CD4-positive, alpha-beta T cell treated with Interleukin-12 subunit alpha and Interleukin-12 subunit beta, for 1 hour (primary cell): ENCODE data around the gene AIF1L.
"Not testable (repeated sequence)": the region's sequence is repeated elsewhere in the genome, so short reads cannot be mapped to it uniquely, and the experiment has no call there.

Source experiments
- DNase-seq: peaks from one replicate; pipeline ENCODE4 v3.0.0-alpha.2; 2020

AIF1L gene

DNA sequence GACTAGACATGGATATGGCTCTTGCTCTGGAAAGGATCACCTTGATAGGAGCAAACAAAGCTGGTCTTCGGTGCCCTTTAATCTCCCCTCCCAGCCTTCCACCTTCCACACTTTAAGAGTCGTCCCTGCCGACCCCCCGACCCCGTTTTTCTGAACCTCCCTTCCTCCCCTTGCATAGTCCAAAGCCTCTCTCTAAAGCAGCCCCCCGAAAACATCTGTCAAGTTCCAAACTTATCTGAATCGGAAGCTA lies 28.6 kb downstream of the AIF1L start:
- no peak for DNase-seq

DNA sequence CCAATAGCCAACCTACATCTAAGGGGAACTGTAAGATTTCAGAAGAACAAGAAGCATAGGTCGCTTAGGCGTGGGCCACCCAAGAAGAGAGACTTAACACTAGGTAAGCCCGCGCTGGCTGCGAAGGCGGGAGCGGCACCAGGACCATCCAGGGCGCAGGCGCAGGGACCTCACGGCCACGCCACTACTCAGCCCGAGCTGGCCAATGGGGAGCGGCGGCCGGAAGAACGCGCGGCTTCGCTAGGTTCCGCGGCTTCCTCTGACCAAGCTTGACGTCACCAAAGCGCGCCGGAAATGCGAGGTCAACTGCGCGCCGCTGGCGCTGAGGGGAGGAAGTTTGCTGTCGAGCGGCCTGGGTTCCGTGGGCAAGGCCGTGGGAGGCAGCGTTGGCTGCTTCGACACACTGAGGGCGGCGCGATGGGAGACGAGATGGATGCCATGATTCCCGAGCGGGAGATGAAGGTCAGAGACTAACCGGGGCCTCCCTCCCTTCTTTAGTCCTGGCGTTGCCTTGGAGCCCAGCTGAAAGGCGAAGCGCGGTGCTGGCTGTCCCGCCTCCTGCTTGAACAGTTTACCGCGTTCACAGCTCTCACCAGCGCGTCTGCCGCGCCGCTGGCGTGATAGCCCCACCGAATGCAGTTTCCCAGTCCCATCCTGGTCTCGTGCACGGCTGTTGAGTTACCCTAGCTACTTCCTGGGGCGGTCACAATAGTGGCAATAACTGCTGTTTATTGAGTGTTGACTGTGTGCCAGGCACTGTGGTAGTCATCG lies 29.1 kb downstream of the AIF1L start, which contains the start of gene NUP214:
TSS of gene NUP214 (plus strand) at position 299 of the 771 bp plus-strand sequence. CDS start at position 418, 119 bp downstream.
- peak; percentile 99 for DNase-seq

DNA sequence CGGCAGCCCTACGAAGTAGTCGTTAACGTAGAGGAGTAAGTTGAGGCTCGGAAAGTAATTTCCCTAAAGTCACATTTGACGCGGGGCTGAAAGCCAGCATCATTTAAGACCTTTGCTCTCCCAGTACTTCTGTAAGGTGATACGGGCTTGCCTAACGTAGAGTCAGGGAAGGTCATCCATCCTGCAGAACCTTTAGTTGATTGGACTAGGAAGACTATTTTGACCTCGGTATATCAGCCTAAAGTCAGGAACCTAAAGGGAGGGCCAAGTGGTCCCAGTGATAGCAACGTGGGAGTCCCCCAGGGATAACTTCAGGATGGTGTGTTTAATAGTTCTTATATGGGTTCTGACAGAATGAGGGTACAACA lies 29.7 kb downstream of the AIF1L start:
- DNase-seq, result no peak

DNA sequence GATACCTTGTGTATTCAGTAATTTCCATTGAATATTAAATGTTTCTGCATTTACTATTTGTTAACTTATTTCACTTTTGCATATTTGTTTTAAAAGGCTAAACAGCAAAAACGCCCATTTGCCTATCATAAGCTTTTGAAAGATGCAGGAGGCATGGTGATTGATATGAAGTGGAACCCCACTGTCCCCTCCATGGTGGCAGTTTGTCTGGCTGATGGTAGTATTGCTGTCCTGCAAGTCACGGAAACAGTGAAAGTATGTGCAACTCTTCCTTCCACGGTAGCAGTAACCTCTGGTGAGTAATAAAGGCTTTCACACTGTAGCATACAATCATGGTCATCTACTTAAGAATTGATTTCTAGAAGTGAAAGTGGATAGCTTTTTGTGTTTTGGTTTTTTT lies 32.9 kb downstream of the AIF1L start:
- no peak for DNase-seq

DNA sequence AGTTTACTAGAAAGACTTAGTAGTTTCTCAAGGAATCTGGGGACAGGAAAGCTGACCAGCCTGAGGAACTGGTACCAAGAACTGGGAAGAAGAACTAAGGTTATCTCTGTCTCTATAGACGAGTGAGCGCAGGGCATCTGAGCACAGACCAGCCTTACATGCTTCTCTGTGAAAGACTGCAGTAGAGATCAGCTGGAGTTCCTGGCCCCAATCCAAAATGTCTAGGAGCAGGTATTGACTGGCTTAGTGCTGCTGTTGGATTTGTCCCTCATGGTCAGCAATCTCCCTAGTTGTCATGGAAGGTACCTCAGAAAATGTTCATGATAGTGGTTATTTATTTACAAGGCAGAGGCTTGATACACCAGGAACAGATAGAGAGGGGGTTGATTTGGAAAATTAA lies 42.3 kb downstream of the AIF1L start:
- no peak for DNase-seq

DNA sequence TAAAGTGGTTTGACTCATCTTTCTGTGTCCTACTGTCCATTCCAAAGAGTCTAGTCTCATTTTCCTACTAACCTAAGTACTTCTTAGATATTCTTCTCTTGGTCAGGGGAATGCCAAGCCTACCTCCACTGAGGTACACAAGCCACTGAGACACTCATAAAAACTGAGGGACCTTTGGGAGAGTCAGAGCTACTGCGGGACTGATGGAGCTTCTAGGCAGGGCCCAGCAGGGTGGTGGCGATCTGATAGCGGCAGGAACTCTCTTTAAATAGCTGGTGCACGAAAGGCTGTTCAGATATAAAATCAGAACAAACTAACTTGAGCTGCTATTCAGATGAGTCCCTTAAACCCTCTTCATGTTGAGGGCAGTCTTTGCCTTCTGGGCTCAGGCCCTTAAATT lies 43.8 kb downstream of the AIF1L start:
- no peak for DNase-seq

DNA sequence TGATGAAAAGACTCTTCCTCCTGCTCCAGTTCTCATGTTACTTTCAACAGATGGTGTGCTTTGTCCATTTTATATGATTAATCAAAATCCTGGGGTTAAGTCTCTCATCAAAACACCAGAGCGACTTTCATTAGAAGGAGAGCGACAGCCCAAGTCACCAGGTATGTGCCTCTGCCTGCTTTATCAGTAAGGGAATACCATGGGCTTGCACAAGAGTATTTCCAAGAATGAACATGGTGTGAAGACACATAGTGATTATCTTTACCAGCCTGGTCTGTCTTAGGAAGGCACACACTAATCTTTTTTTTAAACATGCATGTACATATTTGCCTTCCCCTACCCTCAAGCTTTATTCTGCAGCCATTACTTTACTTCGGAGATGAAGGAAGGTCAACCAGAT lies 44.2 kb downstream of the AIF1L start:
- DNase-seq, result no peak

DNA sequence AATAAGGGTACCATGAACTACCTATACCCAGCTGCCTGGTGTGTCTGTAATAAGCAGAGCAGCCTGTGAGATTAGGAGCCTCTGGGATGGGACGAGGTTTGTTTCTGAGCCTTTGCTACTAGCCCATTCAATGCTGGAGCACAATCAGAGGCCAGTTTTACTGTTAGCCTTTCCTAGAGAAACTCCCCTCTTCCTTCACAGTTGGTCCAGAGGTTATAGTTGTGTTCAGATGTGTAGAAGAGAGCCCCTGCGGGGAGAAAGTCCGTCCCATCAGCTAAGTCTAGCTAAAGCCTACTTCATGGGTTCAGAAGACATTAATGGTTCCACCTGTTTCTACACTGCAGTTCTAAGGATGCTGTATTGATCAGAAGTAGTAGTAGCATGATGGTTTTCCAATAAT lies 45.8 kb downstream of the AIF1L start:
- DNase-seq, result no peak

DNA sequence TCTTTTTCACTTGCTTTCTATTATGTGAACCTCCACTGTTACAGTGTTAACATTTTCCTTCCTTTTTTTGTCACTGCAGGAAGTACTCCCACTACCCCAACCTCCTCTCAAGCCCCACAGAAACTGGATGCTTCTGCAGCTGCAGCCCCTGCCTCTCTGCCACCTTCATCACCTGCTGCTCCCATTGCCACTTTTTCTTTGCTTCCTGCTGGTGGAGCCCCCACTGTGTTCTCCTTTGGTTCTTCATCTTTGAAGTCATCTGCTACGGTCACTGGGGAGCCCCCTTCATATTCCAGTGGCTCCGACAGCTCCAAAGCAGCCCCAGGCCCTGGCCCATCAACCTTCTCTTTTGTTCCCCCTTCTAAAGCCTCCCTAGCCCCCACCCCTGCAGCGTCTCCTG lies 47.9 kb downstream of the AIF1L start:
- no peak for DNase-seq

DNA sequence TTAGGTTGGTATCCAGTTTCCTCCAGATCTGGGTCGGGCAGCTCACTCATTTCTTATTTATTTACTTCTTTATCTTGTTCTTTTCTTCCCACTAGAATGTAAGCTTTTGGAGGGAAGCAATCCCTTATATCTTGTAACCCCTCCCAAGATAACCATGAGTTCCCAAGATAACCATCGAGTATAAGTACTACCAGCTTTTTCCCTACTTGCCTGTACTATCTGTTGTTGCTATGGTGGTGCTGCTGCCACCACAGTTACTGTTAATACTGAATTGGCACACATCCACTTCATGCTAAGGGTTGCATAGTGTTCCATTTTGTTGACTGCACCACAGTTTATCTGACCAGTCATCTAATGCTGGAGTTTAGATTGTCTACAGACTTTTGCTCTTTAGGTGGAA lies 48.9 kb downstream of the AIF1L start:
- DNase-seq, result no peak

DNA sequence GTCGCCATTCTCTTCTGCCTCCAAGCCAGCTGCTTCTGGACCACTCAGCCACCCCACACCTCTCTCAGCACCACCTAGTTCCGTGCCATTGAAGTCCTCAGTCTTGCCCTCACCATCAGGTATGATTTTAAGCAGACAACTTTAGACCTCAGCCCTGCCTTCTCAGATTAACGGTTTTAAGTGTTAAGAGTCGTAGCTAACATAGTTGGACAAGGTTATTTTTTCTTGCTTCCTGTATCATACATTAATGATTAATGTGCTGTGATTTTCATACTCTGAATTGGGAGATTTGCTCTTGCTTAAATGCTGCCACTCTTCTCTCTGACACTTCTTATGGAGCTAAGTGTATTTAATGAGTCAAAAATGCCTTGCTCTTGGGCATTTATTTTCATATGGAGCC lies 49.9 kb downstream of the AIF1L start:
- DNase-seq, result no peak

DNA sequence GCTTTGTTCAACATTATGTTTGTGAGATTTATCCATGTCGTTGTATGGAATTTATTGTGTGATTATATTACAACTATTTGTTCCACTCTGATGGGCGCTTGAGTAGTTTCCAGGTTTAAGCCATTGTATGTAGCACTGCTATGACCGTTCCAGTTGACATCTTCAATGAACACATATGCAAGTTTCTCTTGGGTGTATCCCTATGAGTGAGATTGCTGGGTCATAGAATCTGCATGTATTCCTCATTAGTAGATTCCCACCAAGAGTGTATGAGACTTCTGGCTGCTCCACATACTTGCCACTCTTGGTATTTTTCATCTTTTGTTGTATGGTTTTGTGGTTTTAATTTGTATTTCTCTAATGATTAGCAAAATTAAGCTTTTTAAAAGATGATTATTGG lies 51.9 kb downstream of the AIF1L start:
- no peak for DNase-seq

DNA sequence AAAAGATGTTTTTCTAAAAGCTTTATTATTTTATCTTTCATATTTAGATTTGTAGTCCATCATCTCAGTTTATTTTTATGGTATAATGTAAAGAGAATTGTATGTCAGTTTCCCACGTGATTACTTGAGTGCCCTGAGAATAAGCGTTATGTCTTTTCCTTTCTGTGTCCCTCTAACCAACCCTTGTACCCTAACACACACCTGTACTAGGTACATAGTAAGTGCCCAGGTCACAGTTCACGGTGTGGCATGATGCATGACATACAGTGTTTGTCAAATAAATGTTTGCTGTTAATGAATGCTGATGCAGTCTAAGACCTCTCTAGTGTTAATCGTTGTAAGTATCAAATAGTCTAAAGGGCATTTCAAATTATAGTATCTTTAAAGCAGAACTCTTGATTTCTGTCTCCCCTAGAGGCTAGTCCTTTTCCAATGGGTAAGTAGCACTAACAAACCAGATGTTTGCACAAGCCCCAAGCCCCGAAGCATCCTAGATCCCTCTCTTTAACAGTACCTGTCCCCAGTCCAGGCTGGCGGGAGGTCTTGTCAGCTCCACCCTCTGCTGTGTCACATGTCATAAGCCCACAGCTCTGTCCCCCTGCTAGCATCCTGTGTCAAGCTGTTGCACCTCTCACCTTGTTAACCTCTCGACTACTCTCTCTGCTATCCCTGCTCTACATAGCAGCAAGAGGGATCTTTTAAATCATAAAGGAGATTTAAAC lies 52.8 kb downstream of the AIF1L start:
- no peak for DNase-seq

DNA sequence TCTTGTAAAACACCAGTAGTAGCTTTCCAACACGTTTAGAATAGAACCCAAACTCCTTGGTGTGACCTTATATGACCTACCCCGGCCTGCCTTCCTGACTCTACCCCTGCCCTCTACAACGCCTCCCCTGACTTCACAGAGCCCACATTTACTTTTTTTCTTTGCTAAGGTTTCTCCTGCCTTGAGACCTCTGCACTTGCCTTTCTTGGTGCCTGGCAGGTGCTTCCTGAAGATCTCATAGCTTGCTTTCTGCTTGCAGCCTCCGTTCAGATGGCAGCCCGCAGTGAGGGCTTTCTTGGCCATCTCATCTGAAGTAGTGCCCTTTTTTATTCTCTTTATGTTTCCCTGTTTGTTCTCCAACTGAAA lies 53.3 kb downstream of the AIF1L start:
- no peak for DNase-seq

DNA sequence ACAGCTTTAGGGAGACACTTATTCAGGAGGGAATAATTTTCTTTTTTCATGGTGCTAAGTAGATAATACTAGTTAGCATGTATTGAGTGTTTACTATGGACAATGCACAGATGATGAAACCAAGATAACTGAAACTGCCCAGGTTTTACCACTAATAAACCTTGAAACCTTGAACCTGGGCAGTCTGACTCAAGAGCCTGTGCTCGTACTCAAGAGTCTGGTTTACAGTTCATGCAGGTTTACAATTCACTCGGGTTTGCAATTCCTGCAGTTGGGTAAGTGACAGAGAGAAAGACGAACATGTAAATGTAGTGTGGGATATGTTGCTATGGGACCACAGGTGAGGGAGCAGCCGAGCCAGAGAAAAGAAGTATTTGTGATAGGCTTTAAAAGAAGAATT lies 57.3 kb downstream of the AIF1L start:
- DNase-seq, result no peak

DNA sequence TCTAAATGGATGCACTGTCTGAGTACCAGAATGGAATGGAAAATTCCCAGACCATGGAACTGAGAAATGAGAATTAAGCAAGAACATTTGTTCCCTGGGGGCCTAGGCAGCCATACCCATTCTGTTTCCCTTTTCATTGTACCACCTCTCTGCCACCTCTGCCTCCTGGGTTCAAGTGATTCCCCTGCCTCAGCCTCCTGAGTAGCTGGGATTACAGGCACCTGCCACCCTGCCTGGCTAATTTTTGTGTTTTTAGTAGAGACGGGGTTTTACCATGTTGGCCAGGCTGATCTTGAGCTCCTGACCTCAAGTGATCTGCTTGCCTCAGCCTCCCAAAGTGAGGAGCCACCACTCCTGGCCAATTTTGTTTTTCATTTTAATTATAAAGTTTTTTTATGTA lies 62.3 kb downstream of the AIF1L start:
- DNase-seq, result not testable (repeated sequence)

DNA sequence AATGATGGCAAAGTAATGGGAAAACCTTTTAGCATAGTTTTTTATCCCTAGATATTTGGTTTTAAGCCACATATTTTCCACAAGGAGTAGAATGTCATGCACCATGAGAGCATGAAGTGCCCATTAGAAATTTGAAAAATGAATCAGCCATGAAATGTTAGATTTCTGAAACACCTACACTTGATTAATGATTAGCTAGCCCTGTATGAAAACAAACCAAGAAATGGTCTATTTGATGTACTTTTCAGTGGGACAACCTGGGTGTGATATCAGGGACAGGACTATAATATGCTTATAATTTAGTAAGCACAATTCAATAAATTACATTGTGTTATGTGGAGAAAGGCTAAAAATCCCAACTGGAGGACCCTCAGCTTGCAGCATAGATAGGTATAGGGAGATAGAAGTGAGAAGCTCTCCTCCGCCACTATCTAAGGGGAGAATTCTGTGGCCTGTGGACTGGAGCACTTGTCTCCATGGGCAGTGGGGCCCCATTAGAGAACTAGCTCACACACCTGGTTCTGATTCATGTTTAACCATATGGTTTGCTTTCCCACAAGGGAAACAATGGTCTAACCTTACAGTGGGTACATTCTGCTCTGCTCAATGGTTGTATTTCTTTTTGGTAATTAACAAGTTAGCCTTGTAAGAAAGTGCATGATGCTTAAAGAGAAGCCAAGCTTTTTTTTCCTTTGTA lies 64.2 kb downstream of the AIF1L start:
- no peak for DNase-seq

DNA sequence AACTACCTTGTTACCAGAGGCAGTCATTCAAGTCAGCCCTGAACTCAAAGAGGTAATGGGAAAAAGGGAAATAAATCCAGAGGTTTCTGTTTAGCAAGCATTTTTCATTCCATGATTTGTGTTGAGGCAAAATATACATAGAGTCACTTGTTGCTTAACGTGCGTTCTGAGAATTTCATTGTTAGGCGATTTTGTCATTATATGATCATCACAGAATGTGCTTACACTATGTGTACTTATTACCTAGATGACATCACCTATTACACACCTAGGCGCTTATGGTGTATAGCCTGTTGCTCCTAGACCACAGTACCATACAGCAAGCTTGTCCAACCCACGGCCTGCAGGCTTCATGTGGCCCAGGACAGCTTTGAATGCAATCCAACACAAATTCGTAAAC lies 65.3 kb downstream of the AIF1L start:
- no peak for DNase-seq

DNA sequence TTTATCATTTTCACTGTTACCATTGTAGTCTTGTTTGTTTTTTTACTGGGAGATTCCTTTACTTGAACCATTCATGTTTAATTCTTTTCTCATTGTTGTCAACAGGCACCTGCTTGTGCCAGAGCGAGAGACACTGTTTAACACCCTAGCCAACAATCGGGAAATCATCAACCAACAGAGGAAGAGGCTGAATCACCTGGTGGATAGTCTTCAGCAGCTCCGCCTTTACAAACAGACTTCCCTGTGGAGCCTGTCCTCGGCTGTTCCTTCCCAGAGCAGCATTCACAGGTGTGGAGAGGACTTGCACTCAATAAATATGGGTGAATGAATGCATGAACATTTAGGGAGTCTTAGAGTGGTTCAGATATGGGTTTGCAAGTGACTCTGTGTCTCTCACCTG lies 66.6 kb downstream of the AIF1L start:
- no peak for DNase-seq

DNA sequence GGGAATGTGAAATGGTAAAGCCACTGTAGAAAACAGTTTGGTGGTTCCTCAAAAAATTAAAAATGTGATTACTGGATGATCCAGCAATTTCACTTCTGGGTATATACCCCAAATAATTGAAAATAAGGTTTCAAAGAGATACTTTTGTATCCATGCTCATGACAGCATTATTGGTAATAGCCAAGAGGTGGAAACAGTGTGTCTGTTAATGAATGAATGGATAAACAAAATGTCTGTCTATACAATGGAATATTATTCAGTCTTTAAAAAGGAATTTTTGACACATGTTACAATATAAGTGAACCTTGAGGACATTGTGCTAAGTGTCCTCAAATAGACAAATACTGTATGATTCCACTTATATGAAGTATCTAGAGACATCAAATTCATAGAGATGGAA lies 69.2 kb downstream of the AIF1L start:
- no peak for DNase-seq

DNA sequence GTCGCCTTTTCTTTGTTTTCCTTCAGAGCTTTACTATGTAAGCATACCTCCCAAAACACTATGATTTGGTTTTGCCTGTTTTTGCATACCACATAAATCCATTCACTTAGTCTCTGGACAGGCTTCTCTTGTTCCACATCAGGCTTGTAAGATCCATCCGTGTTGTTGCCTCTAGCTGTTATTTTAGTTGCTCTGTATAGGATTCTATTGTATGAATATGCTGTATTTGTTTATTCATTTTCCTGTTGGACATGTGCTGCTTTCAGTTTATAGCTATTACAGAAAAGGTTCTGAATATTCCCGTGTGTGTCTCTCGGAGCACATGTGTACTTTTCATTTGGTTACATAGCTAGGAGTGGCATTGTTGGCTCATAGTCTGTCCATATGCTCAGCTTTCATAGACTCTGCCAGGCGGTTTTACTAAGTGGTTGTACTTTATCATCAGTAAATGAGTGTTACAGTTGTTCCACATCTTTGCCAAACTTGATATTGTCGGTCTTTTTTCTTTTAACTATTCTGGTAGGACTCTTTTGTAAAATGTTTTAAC lies 70.9 kb downstream of the AIF1L start:
- no peak for DNase-seq

DNA sequence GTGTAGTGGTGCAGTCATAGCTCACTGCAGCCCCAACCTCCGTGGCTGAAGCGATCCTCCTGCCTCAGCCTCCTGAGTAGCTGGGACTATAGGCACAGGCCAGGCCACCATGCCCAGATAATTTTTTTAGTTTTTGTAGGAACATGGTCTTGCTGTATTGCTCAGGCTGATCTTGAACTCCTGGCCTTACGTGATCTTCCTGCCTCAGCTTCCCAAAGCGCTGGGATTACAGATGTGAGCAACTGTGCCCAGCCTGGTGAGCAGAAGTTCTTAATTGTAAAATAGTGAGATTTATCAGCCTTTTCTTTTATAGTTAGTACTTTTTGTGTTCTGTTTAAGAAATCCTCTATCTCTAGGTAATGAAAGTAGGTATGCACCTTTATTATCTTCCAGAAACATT lies 71.6 kb downstream of the AIF1L start:
- DNase-seq, result no peak

DNA sequence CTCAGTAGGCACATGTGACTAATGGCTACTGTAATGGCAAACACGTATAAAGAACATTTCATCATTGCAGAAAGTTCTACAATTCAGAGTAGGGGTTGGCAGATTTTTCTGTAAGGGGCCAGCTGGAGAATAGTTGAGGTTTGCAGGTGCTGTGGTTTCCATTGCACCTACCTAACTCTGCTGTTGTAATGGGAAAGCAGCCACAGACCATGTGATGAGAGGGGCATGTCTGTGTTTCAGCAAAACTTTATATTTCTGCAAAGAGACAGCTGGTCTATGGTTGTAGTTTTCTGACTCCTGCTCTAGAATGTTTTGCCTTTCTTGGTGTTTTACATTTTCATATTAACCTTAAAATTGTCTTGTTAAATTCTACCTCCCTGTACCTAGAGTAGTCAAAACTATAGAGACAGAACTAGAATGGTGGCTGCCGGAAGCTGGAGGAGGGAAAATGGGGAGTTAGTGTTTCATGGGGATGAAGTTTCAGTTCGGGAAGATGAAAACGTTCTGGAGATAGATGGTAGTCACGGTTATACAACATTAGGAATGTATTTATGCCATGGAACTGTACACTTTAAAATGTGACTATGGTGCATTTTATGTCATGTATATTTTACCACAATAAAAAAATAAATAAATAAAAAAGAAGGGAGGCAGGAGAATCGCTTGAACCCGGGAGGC lies 73.4 kb downstream of the AIF1L start:
- DNase-seq, result no peak
